GM12878 (cell line): Measurements from ENCODE around the gene MTHFD2. TPM values are rescaled to one million over a fixed set of nuclear protein-coding genes. Genes with fewer than 3 reads are reported as not detected.

Experiments
- EZH2 ChIP-seq: IDR thresholded peaks from 2 replicates; pipeline ENCODE4 v1.6.1; 2012; ENCODE audit warnings: low read depth, mild to moderate bottlenecking, control low read depth, inconsistent platforms, low read length, borderline replicate concordance; ENCODE audit not compliant: control insufficient read depth
- PBX3 ChIP-seq: IDR thresholded peaks from 2 replicates; pipeline ENCODE4 v1.6.1; 2011; ENCODE audit warnings: mild to moderate bottlenecking, low read depth, low read length, moderate library complexity; ENCODE audit not compliant: insufficient replicate concordance
- RELB ChIP-seq: fragments of 450-650 bp; IDR thresholded peaks from 2 replicates; pipeline ENCODE4 v1.6.1; 2017; ENCODE audit warnings: low read depth, mild to moderate bottlenecking, moderate library complexity
- SREBF2 ChIP-seq: IDR thresholded peaks from 2 replicates; pipeline ENCODE4 v1.6.1; 2012; ENCODE audit warnings: mild to moderate bottlenecking, low read length
- SRF ChIP-seq, 2 experiments: IDR thresholded peaks; 2 replicates each; pipeline ENCODE4 v1.6.1; 2011; ENCODE audit warnings: low read depth in 2 of 2, low read length in 2 of 2, mild to moderate bottlenecking in 1 of 2, moderate library complexity in 1 of 2
- ZNF217 ChIP-seq: fragments of 450-650 bp; IDR thresholded peaks from 2 replicates; pipeline ENCODE4 v1.6.1; 2017; ENCODE audit warnings: antibody characterized with exemption, mild to moderate bottlenecking
- polyA plus RNA-seq, 11 experiments: library from polyadenylated mRNA; depleted of rRNA in 4 of 11; unstranded in 6 of 11; stranded (reverse) in 5 of 11; fragments of >200 nt; fragmentation: Nextera tagmentation in 4 of 11; fragmentation: Illumina TruSeq in 1 of 11; extraction: Ambion mirVana in 4 of 11; extraction: Trizol in 1 of 11; gene quantifications; 1 replicate in 1 of 11; 2 replicates in 10 of 11; pipeline versions ENCODE4 v1.2.1 to v1.2.3, GENCODE V29; 2011 to 2016; ENCODE audit warnings: inconsistent platforms in 2 of 11, missing spikeins in 2 of 11, low read depth in 1 of 11
- total RNA-seq, 4 experiments: library from RNA; depleted of rRNA in 3 of 4; stranded (reverse); fragments of >200 nt in 3 of 4; fragmentation: Illumina TruSeq in 1 of 4; extraction: Trizol in 1 of 4; gene quantifications; 2 replicates each; pipeline versions ENCODE4 v1.2.1 to v1.2.3, GENCODE V29; 2013 to 2021
- TF ChIP-seq, protein P1 (sequence below): IDR thresholded peaks from 2 replicates; pipeline ENCODE4 v1.6.1; 2012; ENCODE audit warnings: low read depth, low read length, improper control_type of control experiment
- TF ChIP-seq, protein P2 (sequence below): IDR thresholded peaks from 2 replicates; pipeline ENCODE4 v1.6.1; 2011; ENCODE audit warnings: borderline replicate concordance, low read depth, mild to moderate bottlenecking, moderate library complexity, low read length; ENCODE audit not compliant: insufficient read depth, poor library complexity, severe bottlenecking

The MTHFD2 gene
- total and polyA plus RNA-seq, 10 of the 15 experiments (the other 5 are each of a cell fraction or from before 2014, with no cell fraction given) = 128 to 292 (median 150) TPM

GRCh38 chr2:74149247-74149525 lies 49.2 kb upstream of the MTHFD2 start (continued):
- TF ChIP-seq ZNF217 (no peak), PBX3 (no peak), SRF (IDR thresholded peaks at IDR 0.05; ENCODE audit: low read depth in 2 of 2, low read length in 2 of 2) (no peak), SREBF2 (no peak), RELB (no peak), EZH2 (no peak)
- TF ChIP-seq, protein P1, sequence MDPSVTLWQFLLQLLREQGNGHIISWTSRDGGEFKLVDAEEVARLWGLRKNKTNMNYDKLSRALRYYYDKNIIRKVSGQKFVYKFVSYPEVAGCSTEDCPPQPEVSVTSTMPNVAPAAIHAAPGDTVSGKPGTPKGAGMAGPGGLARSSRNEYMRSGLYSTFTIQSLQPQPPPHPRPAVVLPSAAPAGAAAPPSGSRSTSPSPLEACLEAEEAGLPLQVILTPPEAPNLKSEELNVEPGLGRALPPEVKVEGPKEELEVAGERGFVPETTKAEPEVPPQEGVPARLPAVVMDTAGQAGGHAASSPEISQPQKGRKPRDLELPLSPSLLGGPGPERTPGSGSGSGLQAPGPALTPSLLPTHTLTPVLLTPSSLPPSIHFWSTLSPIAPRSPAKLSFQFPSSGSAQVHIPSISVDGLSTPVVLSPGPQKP = no peak
- TF ChIP-seq, protein P2, sequence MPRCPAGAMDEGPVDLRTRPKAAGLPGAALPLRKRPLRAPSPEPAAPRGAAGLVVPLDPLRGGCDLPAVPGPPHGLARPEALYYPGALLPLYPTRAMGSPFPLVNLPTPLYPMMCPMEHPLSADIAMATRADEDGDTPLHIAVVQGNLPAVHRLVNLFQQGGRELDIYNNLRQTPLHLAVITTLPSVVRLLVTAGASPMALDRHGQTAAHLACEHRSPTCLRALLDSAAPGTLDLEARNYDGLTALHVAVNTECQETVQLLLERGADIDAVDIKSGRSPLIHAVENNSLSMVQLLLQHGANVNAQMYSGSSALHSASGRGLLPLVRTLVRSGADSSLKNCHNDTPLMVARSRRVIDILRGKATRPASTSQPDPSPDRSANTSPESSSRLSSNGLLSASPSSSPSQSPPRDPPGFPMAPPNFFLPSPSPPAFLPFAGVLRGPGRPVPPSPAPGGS = no peak
